DLD1 (cell line): ENCODE results near the gene FBXO15.

Experiments used
- in situ Hi-C: cut with HindIII; loops from 2 replicates; pipeline ENCODE4 v1.10.0; 2017; ENCODE audit warnings: low sequenced_read_pairs

Gene FBXO15

DNA sequence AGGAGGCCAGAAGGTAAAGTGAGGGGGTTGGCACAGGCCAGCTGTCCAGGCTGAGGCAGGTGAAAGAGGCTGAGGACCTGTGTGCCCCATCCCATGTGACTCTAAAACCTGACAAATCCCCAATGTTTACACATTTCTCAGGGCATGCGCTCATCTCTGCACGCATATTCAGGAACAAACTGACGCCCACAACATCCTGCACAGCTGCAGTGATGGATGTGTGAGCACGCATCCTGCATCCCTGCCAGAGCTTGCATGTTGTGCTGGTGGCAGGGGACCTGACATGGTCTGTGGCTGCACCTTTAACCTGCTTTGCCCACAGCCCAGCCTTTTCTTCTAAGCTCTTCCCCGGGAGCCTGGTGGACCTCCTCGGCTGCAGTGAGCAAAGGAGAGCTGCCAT is 83.1 kb downstream of the FBXO15 start:
- in situ Hi-C loops = no loop called here

DNA sequence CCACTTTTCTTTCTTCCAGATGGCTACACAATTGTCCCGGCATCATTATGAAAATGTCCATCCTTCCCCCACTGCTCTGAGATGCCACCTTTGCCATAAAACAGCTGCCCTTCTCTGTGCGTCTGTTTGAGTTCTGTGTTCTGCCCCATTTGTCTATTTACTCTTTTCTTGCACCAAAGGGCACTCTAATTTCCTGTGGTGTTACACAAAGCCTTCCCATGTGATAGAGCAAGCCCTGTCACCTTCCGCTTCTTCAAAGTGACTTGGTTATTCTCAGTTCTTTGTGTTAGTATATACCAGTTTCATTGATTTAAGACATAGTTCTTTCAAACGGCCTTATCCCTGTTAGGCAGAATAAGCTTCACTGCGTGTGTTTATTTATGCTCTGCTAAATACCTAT is 84.1 kb downstream of the FBXO15 start:
- in situ Hi-C loops = no loop called here

DNA sequence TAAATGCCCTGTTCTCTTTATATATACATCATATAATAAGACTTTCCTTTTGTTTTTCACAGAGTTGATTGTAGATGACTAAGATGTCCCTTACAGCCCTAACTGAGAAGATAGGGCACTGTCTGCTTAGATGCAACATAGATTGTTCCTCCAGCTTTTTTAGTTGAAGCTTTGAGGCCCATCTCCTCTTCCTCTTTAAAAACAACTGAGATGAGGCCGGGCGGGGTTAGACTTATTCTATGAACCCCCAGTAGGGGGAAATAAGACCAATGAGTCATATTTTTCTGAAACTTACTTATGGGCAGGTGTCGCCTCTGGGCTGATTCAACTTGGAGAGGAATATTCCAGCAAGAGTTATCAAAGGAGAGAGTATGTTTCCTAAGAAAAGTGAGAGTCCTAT is 84.6 kb downstream of the FBXO15 start:
- in situ Hi-C loops = no loop called here

GRCh38 chr18:74062037-74062436 is 85.6 kb downstream of the FBXO15 start:
- in situ Hi-C loops = no loop called here

GRCh38 chr18:74060579-74060978 is 87.1 kb downstream of the FBXO15 start:
- in situ Hi-C loops = no loop called here

DNA sequence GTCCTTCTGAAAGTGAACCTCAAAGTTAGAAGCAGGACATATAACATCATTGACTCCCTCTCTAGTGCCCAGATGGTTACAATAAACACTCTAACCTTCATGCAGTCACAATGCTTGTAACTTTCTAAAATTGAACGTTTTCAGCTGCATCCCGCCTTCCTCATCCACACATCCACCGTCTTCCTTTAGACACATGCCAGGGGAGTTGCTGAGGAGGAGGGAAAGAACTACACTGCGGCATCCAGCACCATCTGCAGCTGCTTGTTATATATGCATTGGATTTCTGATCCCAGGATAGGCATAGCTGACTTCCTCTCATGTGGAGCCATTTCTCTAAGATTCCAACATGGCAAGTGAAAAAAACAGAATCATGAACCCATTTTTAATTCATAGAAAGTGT is 96.8 kb downstream of the FBXO15 start:
- in situ Hi-C loops = no loop called here

DNA sequence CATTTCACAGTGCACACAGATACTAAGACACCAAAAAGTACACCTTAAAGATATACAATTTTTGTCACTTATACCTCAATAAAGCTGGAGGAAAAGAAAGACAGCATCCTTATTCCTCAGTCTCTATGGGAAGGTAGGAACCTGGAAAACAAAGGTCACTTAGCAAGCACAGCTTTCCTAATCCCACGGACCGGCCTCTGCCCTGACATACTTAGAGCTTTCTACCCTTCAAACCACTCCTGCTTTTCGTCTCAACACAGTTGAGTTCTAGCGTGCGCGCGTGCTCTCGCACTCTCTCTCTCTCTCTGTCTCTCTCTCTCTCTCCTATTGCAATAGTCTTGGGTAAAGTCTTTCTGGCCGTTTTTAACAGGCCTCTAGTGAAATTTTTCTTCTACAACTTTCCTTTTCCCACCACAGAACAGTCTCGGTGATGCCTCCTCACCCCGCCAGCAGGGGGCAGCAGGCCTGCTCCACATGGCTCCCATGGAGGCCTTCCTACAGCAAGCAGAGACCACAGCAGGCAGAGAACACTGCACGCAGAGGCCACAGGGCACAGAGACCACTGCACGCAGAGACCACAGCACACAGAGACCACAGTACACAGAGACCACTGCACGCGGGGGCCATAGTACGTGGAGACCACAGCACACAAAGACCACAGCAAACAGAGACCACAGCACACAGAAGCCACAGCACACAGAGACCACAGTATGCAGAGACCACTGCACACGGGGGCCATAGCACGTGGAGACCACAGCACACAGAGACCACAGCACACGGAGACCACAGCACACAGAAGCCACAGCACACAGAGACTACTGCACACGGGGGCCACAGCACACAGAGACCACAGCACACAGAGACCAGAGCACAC is 106.9 kb downstream of the FBXO15 start:
- in situ Hi-C loops = loop anchor here (5.0 kb wide), 1 partner anchor 98 kb away; no protein-coding TSS in a partner anchor

DNA sequence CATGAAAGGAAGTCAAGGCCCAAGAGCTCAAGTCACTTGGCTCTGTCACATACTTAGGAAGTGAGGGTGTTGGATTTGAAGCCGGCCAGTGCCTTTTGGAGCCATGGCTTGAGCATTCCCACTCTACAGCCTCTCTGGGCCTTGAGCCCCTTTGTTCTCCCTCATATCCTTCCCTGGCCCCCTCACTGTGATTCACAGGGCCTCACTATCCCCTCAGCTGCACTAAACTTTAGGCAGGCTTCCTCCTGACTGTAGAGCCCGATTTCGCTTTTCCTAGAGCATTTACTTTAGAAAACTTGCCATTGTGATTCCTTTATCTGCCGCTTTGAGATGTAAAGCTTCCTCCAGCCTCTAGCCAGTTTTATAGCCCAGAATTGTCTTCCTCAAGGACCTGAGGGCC is 107.6 kb downstream of the FBXO15 start:
- in situ Hi-C loops = loop anchor here (5.0 kb wide), 1 partner anchor 98 kb away; no protein-coding TSS in a partner anchor

GRCh38 chr18:74029161-74029560 is 118.5 kb downstream of the FBXO15 start:
- in situ Hi-C loops = loop anchor here (10.0 kb wide), 1 partner anchor 304 kb away; no protein-coding TSS in a partner anchor
